Gastrocnemius medialis (tissue), 4 donors: Measurements from ENCODE around the gene ATRNL1.

ENCODE experiments used
- CTCF ChIP-seq, 5 experiments: fragments of 450-650 bp in 3 of 5; fragments of 200-600 bp in 2 of 5; sonication (generic) in 2 of 5; IDR thresholded peaks in 4 of 5; conservative IDR thresholded peaks in 1 of 5; 1 replicate in 4 of 5; 2 replicates in 1 of 5; pipeline ENCODE4 v1.5.1; 2016 to 2019; ENCODE audit warnings: antibody characterized with exemption in 5 of 5, mild to moderate bottlenecking in 3 of 5, moderate library complexity in 3 of 5
- POLR2A ChIP-seq, 2 donors: fragments of 450-650 bp; IDR thresholded peaks; one replicate each; pipeline ENCODE4 v1.6.1; 2017; ENCODE audit warnings: antibody characterized with exemption in 2 of 2, mild to moderate bottlenecking in 2 of 2, moderate library complexity in 2 of 2

GRCh38 chr10:115856580-115856979 lies 763.4 kb downstream of the ATRNL1 start:
- TF ChIP-seq CTCF (IDR thresholded peaks at IDR 0.05 in 4 of 5, conservative IDR thresholded peaks at IDR 0.05 in 1 of 5) (no peak), POLR2A (IDR thresholded peaks at IDR 0.05) (no peak)
